Measurements from ENCODE around the gene B4GALT7.

The B4GALT7 gene

GRCh38 chr5:177576169-177576568, 23.8 kb upstream of the B4GALT7 start:
- DNase-seq (ENCODE audit: insufficient read length, low spot score) = no peak
- TF ChIP-seq POLR2A (IDR thresholded peaks at IDR 0.05; ENCODE audit: low read depth, low read length) = no peak
- FAIRE-seq = no peak

GRCh38 chr5:177578316-177578715, 21.6 kb upstream of the B4GALT7 start:
- DNase-seq (ENCODE audit: insufficient read length, low spot score) (no peak), FAIRE-seq (no peak)
- TF ChIP-seq POLR2A (IDR thresholded peaks at IDR 0.05; ENCODE audit: low read depth, low read length) = no peak

- no peak for FAIRE-seq
- no peak for TF ChIP-seq POLR2A (IDR thresholded peaks at IDR 0.05; ENCODE audit: low read depth, low read length)
- DNase-seq (ENCODE audit: insufficient read length, low spot score) = no peak
These were observed 11.5 kb upstream of the B4GALT7 start for GRCh38 chr5:177588413-177588909.

GRCh38 chr5:177590406-177590805, 9.5 kb upstream of the B4GALT7 start:
- TF ChIP-seq POLR2A (IDR thresholded peaks at IDR 0.05; ENCODE audit: low read depth, low read length) = no peak
- no peak for FAIRE-seq

GRCh38 chr5:177591690-177592009, 8.3 kb upstream of the B4GALT7 start:
- no peak for TF ChIP-seq POLR2A (IDR thresholded peaks at IDR 0.05; ENCODE audit: low read depth, low read length)
- no peak for FAIRE-seq
- DNase-seq (ENCODE audit: insufficient read length, low spot score) = no peak

More at GRCh38 chr5:177590406-177590805, 9.5 kb upstream of the B4GALT7 start:
- no peak for DNase-seq (ENCODE audit: insufficient read length, low spot score)

- no peak for FAIRE-seq
These were observed 7.7 kb upstream of the B4GALT7 start, which contains the start of gene TMED9 for GRCh38 chr5:177592010-177592834. Gene TMED9 (plus strand): TSS chr5:177592203. CDS start chr5:177592215, 12 bp downstream.

GRCh38 chr5:177592905-177593304, 7.0 kb upstream of the B4GALT7 start:
- FAIRE-seq (no peak), DNase-seq (ENCODE audit: insufficient read length, low spot score) (no peak)
- TF ChIP-seq POLR2A (IDR thresholded peaks at IDR 0.05; ENCODE audit: low read depth, low read length) = no peak

More at GRCh38 chr5:177592010-177592834, 7.7 kb upstream of the B4GALT7 start, which contains the start of gene TMED9:
- peak; percentile 85 for DNase-seq (ENCODE audit: insufficient read length, low spot score)
- peak; percentile 98 for TF ChIP-seq POLR2A (IDR thresholded peaks at IDR 0.05; ENCODE audit: low read depth, low read length)

- no peak for TF ChIP-seq POLR2A (IDR thresholded peaks at IDR 0.05; ENCODE audit: low read depth, low read length)
- FAIRE-seq = no peak
- no peak for DNase-seq (ENCODE audit: insufficient read length, low spot score)
These were observed 6.4 kb upstream of the B4GALT7 start for GRCh38 chr5:177593511-177593910.

GRCh38 chr5:177594071-177594470, 5.9 kb upstream of the B4GALT7 start:
- no peak for TF ChIP-seq POLR2A (IDR thresholded peaks at IDR 0.05; ENCODE audit: low read depth, low read length)
- DNase-seq (ENCODE audit: insufficient read length, low spot score) (no peak), FAIRE-seq (no peak)

- DNase-seq (ENCODE audit: insufficient read length, low spot score) = no peak
- TF ChIP-seq POLR2A (IDR thresholded peaks at IDR 0.05; ENCODE audit: low read depth, low read length) = no peak
- no peak for FAIRE-seq
These were observed 4.8 kb upstream of the B4GALT7 start for GRCh38 chr5:177595026-177595585.

GRCh38 chr5:177595991-177596774, 3.7 kb upstream of the B4GALT7 start:
- FAIRE-seq (no peak), DNase-seq (ENCODE audit: insufficient read length, low spot score) (peak; percentile 60)
- no peak for TF ChIP-seq POLR2A (IDR thresholded peaks at IDR 0.05; ENCODE audit: low read depth, low read length)

GRCh38 chr5:177596775-177597238, 3.1 kb upstream of the B4GALT7 start:
- DNase-seq (ENCODE audit: insufficient read length, low spot score) (no peak), FAIRE-seq (no peak)
- no peak for TF ChIP-seq POLR2A (IDR thresholded peaks at IDR 0.05; ENCODE audit: low read depth, low read length)

GRCh38 chr5:177598477-177598876, 1.5 kb upstream of the B4GALT7 start:
- FAIRE-seq (no peak), DNase-seq (ENCODE audit: insufficient read length, low spot score) (no peak)
- no peak for TF ChIP-seq POLR2A (IDR thresholded peaks at IDR 0.05; ENCODE audit: low read depth, low read length)

- TF ChIP-seq POLR2A (IDR thresholded peaks at IDR 0.05; ENCODE audit: low read depth, low read length) = no peak
- no peak for FAIRE-seq
- no peak for DNase-seq (ENCODE audit: insufficient read length, low spot score)
These were observed 631 bp downstream of the B4GALT7 start for GRCh38 chr5:177600508-177601018.

Data from H54 (cell line).